Activated naive CD8-positive, alpha-beta T cell treated with anti-CD3 and anti-CD28 coated beads, Interleukin-2, amount 10 ng/mL, durations not matched to agents 7 days and 5 days (primary cell): ENCODE results near the gene LTB4R2. TPM values are rescaled to one million over a fixed set of nuclear protein-coding genes. Genes with fewer than 3 reads are reported as not detected.

Experiments used
- ATAC-seq: fragments of 150-1000 bp; cut with Tn5 transposase; one replicate; pipeline ENCODE4 v1.10.0; 2021; ENCODE audit warnings: low read depth, moderate library complexity
- POLR2A ChIA-PET: fragments of 350-600 bp; sonication (Branson Sonifier 250); formaldehyde crosslinking; loops from one replicate; lab custom pipeline; 2021; ENCODE audit warnings: antibody characterized with exemption; lab: Charles Lee
- DNase-seq: peaks from one replicate; pipeline ENCODE4 v3.0.0; 2021
- H3K27ac Mint-ChIP-seq: one replicate; pipeline ENCODE4 v1.8.0; 2022; ENCODE audit warnings: mild to moderate bottlenecking, mixed read lengths
- H3K27me3 Mint-ChIP-seq: one replicate; pipeline ENCODE4 v1.8.0; 2022; ENCODE audit warnings: mild to moderate bottlenecking, moderate library complexity, mixed read lengths
- H3K36me3 Mint-ChIP-seq: one replicate; pipeline ENCODE4 v1.8.0; 2021; ENCODE audit warnings: mild to moderate bottlenecking, mixed read lengths
- H3K4me1 Mint-ChIP-seq: one replicate; pipeline ENCODE4 v1.8.0; 2021; ENCODE audit warnings: mixed read lengths
- H3K4me3 Mint-ChIP-seq: one replicate; pipeline ENCODE4 v1.8.0; 2022; ENCODE audit warnings: mild to moderate bottlenecking, moderate library complexity, mixed read lengths
- H3K9me3 Mint-ChIP-seq: one replicate; pipeline ENCODE4 v1.8.0; 2021; ENCODE audit warnings: mixed read lengths
- total RNA-seq, 2 experiments: library from RNA; stranded (reverse); gene quantifications; one replicate each; pipeline ENCODE4 v1.2.3, GENCODE V29; 2021

Gene LTB4R2
- total RNA-seq, 2 experiments from 2014 or later, result 19.4 to 21.2 TPM

DNA sequence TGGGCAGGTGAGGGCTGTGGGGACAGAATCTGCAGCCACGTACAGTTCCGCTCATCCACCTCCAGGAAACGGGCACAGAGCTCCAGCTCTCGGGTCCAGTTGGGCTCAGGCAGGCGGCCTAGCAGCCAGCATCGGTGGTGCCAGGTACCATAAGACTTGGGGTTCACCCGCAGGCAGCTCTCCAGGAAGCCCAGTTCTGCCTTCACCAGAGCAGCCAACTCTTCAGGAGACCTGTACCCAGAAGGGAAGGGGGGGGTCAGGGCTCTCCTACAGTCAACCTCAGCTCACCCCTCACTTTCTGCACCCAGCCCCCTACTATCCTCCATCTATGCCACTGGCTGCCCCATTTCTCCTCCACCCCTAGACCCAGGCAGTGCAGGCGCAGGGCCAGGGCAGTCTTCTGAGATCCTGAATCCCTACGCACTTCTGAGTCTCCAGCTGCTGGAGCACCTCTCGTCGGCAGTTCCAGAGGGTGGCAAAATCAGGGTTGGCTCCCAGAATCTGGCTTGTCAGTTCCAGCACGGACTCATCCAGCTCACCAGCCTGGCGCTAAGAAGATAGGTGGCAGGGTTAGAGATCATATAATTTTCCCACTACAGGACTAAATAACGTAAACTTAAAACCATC lies 39.9 kb upstream of the LTB4R2 start:
- peaks cover 36% of the 10 kb centered on the region for H3K4me1 Mint-ChIP-seq

DNA sequence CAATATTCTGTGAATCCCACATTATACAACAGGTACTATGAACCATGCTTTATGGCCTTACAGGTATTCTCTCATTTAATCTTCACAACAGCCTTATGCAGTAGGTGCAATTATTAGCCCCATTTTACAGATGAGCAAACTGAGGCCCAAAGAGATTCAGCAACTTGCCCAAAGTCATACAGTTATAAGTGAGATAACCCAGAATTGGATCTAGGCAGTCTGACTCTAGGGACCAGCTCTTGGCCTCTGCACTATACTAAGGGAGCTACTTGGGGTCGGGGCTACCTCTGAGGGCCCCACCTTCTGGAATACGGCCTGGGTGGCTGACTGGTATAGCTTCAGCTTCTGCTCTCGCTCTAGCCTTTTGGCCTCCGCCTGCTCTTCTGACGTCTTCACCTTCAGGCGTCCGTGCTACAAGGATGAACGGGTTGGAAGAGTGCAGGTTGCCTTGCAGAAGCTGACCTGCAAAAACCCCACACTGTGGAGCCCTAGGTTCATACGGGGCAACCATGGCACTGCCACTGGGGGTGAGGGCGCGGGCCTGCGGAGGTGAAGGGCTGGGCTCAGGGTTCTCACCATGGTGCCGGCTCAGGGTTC lies 39.3 kb upstream of the LTB4R2 start:
- no peak for DNase-seq
- Mint-ChIP-seq H3K27ac (peak overlapping the region; percentile 97), H3K36me3 (peaks cover 6% of the 10 kb centered on the region), H3K27me3 (no peaks in the 10 kb centered on the region), H3K4me1 (peaks cover 37% of the 10 kb centered on the region), H3K4me3 (peak overlapping the region; percentile 95), H3K9me3 (no peaks in the 10 kb centered on the region)
- POLR2A ChIA-PET, result interaction anchor here (0.6 to 3.5 kb wide), 26 partner anchors 8 to 160 kb away, joined by 3 to 66 read pairs (median 6); partner anchors contain the start of genes CBLN3, CHMP4A, CIDEB and DCAF11
- ATAC-seq, result no peak

More for the DNA sequence above, 39.9 kb upstream of the LTB4R2 start:
- POLR2A ChIA-PET, result interaction anchor here (0.9 to 3.5 kb wide), 21 partner anchors 8 to 161 kb away, joined by 3 to 66 read pairs (median 5); partner anchors contain the start of genes CBLN3, CHMP4A, CIDEB and KHNYN
- no peak for DNase-seq
- Mint-ChIP-seq H3K9me3 (no peaks in the 10 kb centered on the region), H3K36me3 (peaks cover 6% of the 10 kb centered on the region), H3K27ac (peak overlapping the region; percentile 11), H3K4me3 (peak overlapping the region; percentile 95), H3K27me3 (no peaks in the 10 kb centered on the region)
- ATAC-seq, result no peak

DNA sequence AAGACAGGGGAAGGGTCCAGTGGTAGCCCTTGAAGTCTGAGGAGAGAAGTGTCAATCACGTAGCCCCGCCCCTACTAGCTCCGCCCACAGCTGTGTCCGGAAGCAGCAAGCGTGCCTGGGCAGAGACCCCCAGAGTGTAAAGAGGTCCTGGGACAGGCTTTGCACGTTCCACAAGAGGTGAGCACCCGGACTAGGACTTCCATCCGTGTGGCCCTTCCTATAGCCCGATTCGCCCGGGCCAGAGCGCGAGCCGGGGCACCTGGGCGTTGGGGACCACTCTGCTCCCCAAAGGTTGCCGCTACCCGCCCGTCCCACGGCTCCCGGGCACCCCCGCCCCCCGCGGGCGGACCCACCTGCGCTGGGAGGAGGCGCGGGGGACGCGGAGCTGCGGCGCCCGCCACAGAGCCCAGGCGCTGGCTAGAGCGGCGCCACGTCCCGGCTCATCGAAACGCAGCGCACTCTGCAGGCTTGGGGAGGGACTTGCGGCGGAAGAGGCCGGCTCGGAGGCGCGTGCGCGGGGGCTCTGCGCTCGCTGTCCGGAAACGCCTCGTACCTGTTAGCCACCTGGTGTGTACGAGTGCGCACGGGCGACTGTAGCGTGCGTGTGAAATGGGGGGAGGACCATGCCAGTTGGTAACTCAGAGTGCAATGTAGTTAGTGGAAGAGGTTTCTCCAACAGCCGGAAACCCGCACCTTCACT lies 38.7 kb upstream of the LTB4R2 start, which contains the start of gene RABGGTA:
RABGGTA (minus strand) TSS at position 464 of the 700 bp plus-strand sequence. CDS start 482 bp downstream, outside the sequence.
- peak within 1 kb of the TSS; percentile 97 for H3K27ac Mint-ChIP-seq
- POLR2A ChIA-PET, result interaction anchor here (0.6 to 3.5 kb wide), 28 partner anchors 9 to 159 kb away, joined by 3 to 66 read pairs (median 4); partner anchors contain the start of genes CBLN3, CHMP4A, CIDEB and DCAF11
- peaks cover 37% of the 10 kb centered on the region for H3K4me1 Mint-ChIP-seq
- DNase-seq, result peak; percentile 91
- peaks cover 6% of the 10 kb centered on the region for H3K36me3 Mint-ChIP-seq
- peak; percentile 88 for ATAC-seq
- H3K4me3 Mint-ChIP-seq, result peak within 1 kb of the TSS; percentile 95
- no peaks in the 10 kb centered on the region for H3K9me3 Mint-ChIP-seq
- H3K27me3 Mint-ChIP-seq, result no peaks in the 10 kb centered on the region

DNA sequence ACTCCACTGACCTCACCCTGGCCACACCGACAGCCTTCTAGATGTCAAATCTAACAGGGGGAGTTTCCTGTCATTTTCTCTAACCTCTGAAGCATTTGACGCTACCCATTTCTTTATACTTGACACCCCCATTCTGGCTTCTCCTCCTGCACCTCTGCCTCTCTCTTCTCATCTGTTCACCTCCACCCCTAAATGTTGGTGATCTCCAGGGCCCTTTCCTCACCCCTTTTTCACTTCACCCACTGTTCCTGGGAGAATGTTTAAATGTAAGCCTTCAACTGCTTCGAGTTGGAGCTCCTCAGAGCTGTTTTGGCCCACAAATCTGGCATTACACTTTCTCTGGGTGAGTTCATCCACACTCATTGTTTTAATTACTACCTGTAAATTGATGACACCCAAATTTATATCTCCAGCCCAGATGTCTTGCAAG lies 38.1 kb upstream of the LTB4R2 start:
- DNase-seq, result no peak
- Mint-ChIP-seq H3K9me3 (no peaks in the 10 kb centered on the region), H3K4me1 (peaks cover 37% of the 10 kb centered on the region), H3K27ac (peak overlapping the region; percentile 97), H3K27me3 (no peaks in the 10 kb centered on the region), H3K36me3 (peaks cover 6% of the 10 kb centered on the region), H3K4me3 (peak overlapping the region; percentile 79)
- no peak for ATAC-seq
- POLR2A ChIA-PET, result interaction anchor here (0.9 to 3.5 kb wide), 15 partner anchors 8 to 159 kb away, joined by 3 to 66 read pairs (median 11); partner anchors contain the start of genes CBLN3, CIDEB, DHRS1 and KHNYN

DNA sequence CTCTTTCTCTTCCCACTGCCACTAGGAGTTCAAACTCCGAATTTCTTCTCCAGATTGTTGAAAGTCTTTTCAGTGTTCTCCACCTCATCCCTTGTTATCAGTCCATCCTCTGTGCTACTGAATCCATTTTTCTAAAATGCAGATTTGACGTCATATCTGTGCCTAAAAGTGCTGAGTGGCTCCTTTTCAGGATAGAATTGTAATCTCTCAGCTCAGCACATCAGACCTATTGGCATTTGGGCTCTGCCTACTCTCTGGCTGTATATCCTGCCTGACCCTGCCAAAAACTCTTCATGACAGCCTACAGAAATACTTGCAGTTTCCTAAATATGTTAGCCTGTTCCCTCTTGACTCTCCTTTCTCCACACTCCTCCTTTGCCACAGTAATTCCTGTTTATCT lies 37.5 kb upstream of the LTB4R2 start:
- peaks cover 38% of the 10 kb centered on the region for H3K4me1 Mint-ChIP-seq

DNA sequence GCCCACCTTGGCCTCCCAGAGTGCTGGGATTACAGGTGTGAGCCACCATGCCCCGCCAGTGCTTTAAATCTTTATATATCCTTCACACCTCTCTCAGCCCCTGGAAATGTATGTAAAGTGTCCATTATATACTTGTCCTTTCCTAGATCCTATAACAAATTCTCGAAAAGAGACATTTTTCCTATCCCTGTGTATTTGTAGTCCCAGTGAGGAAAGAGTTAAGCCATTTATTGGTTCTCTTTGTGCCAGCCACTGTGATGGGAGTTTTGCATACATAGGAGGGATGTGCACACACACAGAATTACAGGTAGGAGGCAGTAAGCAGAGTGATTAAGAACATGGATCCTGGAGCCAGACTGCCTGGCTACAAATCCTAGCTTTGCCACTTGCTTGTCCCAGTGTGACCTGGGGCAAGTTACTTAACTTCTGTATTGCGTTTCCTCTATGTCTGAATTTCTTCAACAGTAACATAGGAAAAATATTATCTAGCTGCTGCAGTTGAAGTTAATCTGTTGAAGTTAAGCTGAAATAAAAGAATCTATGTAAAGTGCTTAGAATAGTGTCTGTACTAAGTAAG lies 36.4 kb upstream of the LTB4R2 start:
- ATAC-seq (no peak), DNase-seq (no peak)
- POLR2A ChIA-PET, result interaction anchor here (0.7 to 3.6 kb wide), 5 partner anchors 16 to 44 kb away, joined by 3 to 15 read pairs (median 6); partner anchors contain the start of gene TINF2
- Mint-ChIP-seq H3K4me3 (no peak overlapping the region), H3K27ac (peak overlapping the region; percentile 94), H3K9me3 (no peaks in the 10 kb centered on the region), H3K4me1 (peaks cover 42% of the 10 kb centered on the region), H3K36me3 (peaks cover 6% of the 10 kb centered on the region), H3K27me3 (no peaks in the 10 kb centered on the region)

More for the DNA sequence above, 37.5 kb upstream of the LTB4R2 start:
- peak overlapping the region; percentile 97 for H3K27ac Mint-ChIP-seq
- no peaks in the 10 kb centered on the region for H3K27me3 Mint-ChIP-seq
- DNase-seq (no peak), ATAC-seq (no peak)
- peak overlapping the region; percentile 79 for H3K4me3 Mint-ChIP-seq
- POLR2A ChIA-PET, result interaction anchor here (1.2 to 3.5 kb wide), 6 partner anchors 11 to 158 kb away, joined by 3 to 66 read pairs (median 14); partner anchors contain the start of genes CBLN3, CIDEB, DHRS1 and KHNYN
- peaks cover 3% of the 10 kb centered on the region for H3K36me3 Mint-ChIP-seq
- H3K9me3 Mint-ChIP-seq, result no peaks in the 10 kb centered on the region

DNA sequence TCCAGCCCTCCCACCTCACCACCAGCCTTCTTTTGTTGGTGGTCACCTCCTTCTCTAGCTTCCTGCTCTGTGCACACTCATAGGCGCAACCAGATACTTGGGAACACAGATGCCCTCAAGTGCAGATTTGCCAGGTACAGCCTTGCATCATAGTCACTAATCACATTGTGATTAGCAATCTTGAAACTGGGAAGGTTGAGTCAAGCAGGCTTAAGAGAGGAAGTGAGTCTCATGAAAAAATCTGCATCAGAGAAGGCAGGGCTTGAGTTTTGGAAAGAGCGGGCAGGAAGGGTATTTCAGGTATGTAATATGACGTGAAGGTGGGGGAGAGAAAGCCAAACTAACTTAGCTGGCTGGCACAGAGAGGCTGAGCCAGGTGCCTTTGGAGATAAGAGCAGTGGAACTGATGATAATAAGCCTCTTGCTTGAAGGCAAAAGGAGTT lies 35.8 kb upstream of the LTB4R2 start:
- POLR2A ChIA-PET, result interaction anchor here (0.7 to 3.6 kb wide), 9 partner anchors 9 to 401 kb away, joined by 3 to 15 read pairs (median 4); partner anchors contain the start of gene TINF2
- no peak for DNase-seq
- Mint-ChIP-seq H3K4me3 (peak overlapping the region; percentile 75), H3K4me1 (peaks cover 46% of the 10 kb centered on the region), H3K27ac (peak overlapping the region; percentile 94), H3K27me3 (no peaks in the 10 kb centered on the region), H3K9me3 (no peaks in the 10 kb centered on the region), H3K36me3 (peaks cover 6% of the 10 kb centered on the region)
- peak; percentile 9 for ATAC-seq

DNA sequence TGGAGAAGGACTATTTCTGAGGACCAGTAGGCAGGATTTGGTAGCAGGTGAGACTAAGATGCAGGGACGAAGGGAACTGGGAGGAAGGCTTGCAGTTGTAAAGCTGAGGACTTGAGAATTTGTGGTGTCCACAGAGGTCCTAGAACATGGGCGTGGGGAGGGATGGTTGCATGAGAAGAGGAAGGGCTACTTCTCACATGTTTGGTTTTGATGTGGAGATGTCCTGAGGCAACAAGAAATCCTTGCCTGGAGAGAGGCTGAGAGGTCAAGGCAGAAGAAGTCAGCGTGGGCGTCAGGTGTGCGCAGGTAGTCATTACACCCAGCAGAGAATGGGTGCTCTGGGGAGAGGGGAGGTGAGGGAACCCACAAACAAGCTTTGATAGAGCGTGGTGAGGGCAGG lies 32.9 kb upstream of the LTB4R2 start:
- no peak overlapping the region for H3K4me3 Mint-ChIP-seq
- POLR2A ChIA-PET, result interaction anchor here (5.4 kb wide), 1 partner anchor 13 kb away, joined by 19 read pairs; no protein-coding TSS in a partner anchor
- H3K27ac Mint-ChIP-seq, result no peak overlapping the region
- no peaks in the 10 kb centered on the region for H3K9me3 Mint-ChIP-seq
- H3K4me1 Mint-ChIP-seq, result peaks cover 44% of the 10 kb centered on the region
- DNase-seq, result no peak
- peaks cover 5% of the 10 kb centered on the region for H3K27me3 Mint-ChIP-seq
- ATAC-seq, result no peak
- H3K36me3 Mint-ChIP-seq, result peaks cover 7% of the 10 kb centered on the region

DNA sequence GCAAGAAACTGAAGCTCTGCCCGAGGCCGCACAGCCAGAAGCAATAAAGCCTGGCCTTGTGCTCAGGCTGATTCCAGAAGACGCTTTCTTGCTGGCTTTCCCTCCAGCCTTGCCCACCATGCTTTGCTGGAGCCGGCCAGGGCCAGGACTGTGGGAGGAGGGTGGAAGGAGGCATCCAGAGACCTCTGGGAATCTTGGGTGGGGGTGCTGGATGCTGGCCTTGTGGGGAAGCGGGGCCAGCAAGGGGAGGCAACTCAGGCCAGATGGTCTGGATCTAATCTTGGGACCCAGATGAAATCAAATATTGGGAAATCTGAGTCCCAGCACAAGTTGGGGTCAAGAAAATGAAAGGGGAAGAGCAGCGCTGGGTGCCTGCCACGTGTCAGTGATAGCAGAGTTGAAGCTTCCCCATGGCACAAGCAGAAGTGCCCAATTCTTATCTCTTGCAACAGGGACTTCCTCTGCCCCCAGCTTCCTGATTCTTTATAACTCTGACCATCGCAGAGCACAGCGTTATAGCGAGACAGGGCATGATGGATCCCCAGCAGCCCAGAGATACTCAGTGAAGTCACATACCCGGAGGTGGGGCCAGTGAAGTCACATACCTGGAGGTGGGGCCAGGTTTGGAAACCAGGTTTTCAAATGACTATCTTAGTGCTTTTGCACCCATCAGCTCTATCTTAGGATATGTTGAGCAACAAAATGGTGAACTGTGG lies 32.2 kb upstream of the LTB4R2 start:
- H3K27me3 Mint-ChIP-seq, result peaks cover 7% of the 10 kb centered on the region
- no peak for DNase-seq
- H3K4me1 Mint-ChIP-seq, result peaks cover 37% of the 10 kb centered on the region
- no peak overlapping the region for H3K4me3 Mint-ChIP-seq
- no peak for ATAC-seq
- H3K27ac Mint-ChIP-seq, result no peak overlapping the region
- POLR2A ChIA-PET, result interaction anchor here (0.5 to 5.4 kb wide), 2 partner anchors 12 to 30 kb away, joined by 4 to 19 read pairs; no protein-coding TSS in a partner anchor
- peaks cover 7% of the 10 kb centered on the region for H3K36me3 Mint-ChIP-seq
- no peaks in the 10 kb centered on the region for H3K9me3 Mint-ChIP-seq

DNA sequence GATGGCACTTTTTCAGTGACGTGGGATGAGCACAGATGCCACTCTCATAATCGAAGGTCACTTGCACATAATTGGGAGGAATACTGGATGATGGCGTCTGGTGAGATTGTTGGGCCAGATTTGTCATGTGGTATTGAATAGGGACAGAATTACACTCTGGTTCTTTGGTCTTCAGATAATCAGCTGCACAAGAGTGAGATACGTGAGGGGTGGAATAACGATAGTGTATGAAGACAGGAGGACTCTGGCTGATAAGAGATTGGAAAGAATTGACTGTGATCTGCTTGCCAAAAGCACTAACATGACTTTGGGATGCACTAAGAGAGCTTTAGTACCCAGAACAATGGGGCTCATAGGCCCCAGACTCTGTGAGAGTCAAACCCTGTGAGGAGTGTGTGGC lies 31.5 kb upstream of the LTB4R2 start:
- peaks cover 32% of the 10 kb centered on the region for H3K4me1 Mint-ChIP-seq
- peaks cover 7% of the 10 kb centered on the region for H3K36me3 Mint-ChIP-seq
- H3K9me3 Mint-ChIP-seq, result no peaks in the 10 kb centered on the region
- no peak overlapping the region for H3K27ac Mint-ChIP-seq
- DNase-seq (no peak), ATAC-seq (no peak)
- H3K4me3 Mint-ChIP-seq, result no peak overlapping the region
- H3K27me3 Mint-ChIP-seq, result peaks cover 7% of the 10 kb centered on the region
- POLR2A ChIA-PET, result interaction anchor here (5.4 kb wide), 1 partner anchor 12 kb away, joined by 19 read pairs; no protein-coding TSS in a partner anchor

DNA sequence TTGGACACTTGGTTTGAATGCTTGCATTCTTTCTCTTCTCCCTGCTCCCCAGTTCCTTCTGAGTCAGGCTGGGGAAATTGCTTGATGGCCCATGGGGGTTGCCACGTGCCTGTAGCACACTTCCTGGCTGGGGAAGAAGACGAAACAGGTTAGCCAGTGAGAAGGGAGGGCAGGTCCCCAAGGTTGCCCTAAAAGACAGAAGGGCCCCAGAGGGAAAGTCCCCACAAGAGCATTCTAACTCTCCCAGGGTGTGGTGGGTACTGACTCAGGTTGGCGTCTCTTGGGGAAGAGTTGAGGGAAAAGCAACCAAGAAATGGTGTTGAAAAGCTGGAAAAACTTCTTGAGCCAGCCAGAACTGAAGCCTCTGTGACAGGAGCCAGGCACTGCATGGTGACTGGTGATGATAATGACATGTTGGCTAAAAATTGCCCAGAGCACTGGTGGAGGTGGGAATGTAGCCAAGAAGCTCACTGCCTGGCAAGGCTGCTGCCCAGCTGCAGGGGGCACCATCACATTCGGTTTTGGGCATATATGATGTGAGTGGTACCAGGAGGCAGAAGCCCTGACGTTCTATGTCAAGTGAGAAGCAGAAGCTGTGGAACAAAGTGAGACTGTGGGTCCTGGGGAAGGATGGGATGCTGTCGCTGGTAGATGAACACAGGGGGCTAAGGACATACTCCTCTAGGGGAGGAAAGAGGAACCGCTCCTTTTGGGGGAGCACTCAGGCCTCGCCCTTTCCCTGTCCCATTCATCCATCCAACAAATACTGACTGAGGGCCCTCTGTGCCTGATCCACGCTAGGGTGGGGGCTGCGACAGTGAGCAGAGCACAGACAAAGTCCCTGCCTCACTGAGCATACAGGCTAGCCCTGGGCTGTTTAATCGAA lies 30.4 kb upstream of the LTB4R2 start:
- H3K9me3 Mint-ChIP-seq, result no peaks in the 10 kb centered on the region
- H3K36me3 Mint-ChIP-seq, result peaks cover 7% of the 10 kb centered on the region
- H3K4me1 Mint-ChIP-seq, result peaks cover 23% of the 10 kb centered on the region
- POLR2A ChIA-PET, result interaction anchor here (0.9 to 5.4 kb wide), 6 partner anchors 8 to 37 kb away, joined by 3 to 19 read pairs (median 7); partner anchors contain the start of genes LTB4R2, RABGGTA and TINF2
- ATAC-seq (peak; percentile 71), DNase-seq (no peak)
- H3K27me3 Mint-ChIP-seq, result peaks cover 7% of the 10 kb centered on the region
- H3K27ac Mint-ChIP-seq, result peak overlapping the region; percentile 28
- H3K4me3 Mint-ChIP-seq, result no peak overlapping the region
